Measurements from ENCODE around the gene UBAC1.

DNA sequence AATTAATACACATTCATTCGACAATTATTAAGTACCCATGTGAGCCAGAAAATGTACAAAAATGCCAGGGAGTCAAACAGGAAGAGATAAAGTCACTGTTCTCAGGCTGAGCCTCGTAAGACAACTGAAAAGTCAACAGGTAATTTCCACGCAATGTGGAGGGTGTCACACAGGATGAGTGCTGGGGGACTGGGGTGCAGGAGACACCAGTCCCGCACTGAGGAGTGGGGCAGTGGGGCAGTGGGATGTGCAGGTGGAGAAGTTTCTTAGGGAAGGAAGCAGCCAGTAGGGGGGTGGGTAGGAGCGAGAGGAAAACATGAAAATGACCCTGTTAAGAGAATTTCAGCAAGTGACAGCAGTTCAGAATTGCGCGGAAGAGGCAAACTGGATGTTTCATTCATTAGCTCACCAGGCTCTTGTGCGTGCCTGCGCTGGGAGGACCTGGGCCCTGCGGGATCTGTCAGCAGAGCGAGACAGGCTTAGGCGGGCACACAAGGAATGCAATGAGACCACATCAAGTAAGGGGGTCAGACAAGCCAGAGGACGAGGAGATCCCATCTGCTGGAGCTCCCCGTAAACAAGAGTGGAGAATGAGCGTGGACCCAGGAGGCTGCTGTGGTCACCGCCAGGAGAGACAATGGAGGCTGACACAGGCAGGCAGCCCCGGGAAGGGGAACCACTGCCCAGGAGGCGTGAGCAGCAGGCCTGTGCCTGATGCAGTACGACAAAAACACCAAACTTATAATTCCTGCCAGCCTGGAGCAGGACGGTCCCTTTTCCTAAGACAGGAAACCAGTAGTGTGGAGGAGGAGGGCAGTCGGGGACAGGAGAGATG, 74.8 kb downstream of the UBAC1 start:
- TF ChIP-seq, protein P1, sequence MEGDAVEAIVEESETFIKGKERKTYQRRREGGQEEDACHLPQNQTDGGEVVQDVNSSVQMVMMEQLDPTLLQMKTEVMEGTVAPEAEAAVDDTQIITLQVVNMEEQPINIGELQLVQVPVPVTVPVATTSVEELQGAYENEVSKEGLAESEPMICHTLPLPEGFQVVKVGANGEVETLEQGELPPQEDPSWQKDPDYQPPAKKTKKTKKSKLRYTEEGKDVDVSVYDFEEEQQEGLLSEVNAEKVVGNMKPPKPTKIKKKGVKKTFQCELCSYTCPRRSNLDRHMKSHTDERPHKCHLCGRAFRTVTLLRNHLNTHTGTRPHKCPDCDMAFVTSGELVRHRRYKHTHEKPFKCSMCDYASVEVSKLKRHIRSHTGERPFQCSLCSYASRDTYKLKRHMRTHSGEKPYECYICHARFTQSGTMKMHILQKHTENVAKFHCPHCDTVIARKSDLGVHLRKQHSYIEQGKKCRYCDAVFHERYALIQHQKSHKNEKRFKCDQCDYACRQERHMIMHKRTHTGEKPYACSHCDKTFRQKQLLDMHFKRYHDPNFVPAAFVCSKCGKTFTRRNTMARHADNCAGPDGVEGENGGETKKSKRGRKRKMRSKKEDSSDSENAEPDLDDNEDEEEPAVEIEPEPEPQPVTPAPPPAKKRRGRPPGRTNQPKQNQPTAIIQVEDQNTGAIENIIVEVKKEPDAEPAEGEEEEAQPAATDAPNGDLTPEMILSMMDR (IDR thresholded peaks at IDR 0.05): no peak
- no peak for TF ChIP-seq POLR2A (IDR thresholded peaks at IDR 0.05)
